ENCODE results near the gene BMP2.

DNA sequence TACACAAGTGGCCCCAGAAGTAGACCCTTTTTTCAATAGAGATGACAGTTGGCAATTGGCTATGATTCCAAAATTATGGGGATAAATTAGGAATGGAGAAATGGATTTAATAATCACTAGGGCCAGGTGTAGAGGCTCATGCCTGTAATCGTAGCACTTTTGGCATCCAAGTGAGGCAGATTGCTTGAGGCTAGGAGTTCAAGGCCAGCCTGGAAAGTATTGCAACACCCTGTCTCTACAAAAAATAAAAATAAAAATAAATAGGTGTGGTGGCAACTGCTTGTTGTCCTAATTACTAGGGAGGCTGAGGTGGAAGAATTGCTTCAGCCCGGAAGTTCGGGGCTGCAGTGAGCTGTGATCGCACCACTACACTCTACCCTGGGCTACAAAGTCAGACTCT lies 60.0 kb downstream of the BMP2 start:
- TF ChIP-seq CTCF (IDR thresholded peaks at IDR 0.05) (no peak), POLR2A (IDR thresholded peaks at IDR 0.05) (no peak)

All from adrenal gland (tissue), 5 donors.